ENCODE measurements around the gene LDLRAD2. TPM values are rescaled to one million over a fixed set of nuclear protein-coding genes. Genes with fewer than 3 reads are reported as not detected.
A peak's percentile ranks its signal among the peaks of the same experiment; 100 is the strongest.

The LDLRAD2 gene
- total and polyA plus RNA-seq, 10 of the 15 experiments (the other 5 are each of a cell fraction or from before 2014, with no cell fraction given), result 0.04 to 0.23 (median 0.11) TPM; not detected in 7

DNA sequence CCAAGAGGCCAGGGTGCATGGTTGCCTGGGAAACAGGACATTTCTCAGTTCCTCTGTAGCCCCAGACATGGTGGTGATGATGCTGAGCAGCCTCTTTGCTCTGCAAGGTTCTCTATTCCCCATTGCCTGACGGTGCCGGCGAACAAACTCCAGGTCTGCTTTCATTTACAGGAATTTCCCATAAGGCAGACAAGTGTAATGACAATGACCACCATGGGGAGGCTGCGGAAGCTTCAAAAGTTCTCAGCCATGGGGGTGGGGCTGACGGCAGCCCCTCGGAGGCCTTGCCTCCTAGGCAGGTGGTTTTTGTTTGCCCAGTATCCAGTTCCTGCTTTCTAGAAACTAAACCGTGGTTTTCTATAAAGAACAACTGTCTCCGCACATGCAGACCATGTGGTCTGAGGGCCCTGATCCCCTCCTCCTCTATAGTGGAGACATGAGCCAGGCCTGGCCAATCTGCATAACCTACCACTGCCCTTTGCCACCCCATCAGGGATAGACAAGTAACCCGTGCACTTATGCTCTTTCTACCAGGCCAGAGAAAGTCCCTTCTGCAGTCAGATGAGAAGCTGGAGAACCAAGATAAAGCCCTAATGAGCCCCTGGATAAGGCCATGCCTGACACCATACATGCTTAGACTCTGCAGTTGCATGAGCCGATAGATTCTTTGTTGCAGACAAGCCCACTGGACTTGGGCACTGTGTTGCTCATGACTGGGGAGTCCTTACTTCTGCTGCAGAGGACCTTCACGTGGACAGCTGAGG, 54.1 kb downstream of the LDLRAD2 start (continued):
- TF ChIP-seq EGR1 (IDR thresholded peaks at IDR 0.05; ENCODE audit: borderline replicate concordance in 1 of 2, low read depth in 2 of 2, low read length in 2 of 2), result no peak
- no peak for TF ChIP-seq GABPA (IDR thresholded peaks at IDR 0.05; ENCODE audit: low read depth)
- no peak for TF ChIP-seq ZZZ3 (IDR thresholded peaks at IDR 0.05; ENCODE audit: control insufficient read depth, insufficient read length, low read depth)
- no peak for TF ChIP-seq CBX3 (IDR thresholded peaks at IDR 0.05; ENCODE audit: borderline replicate concordance, low read depth)
- TF ChIP-seq WRNIP1 (IDR thresholded peaks at IDR 0.05; ENCODE audit: borderline replicate concordance, low read depth, low read length), result 0 out of 2 replicates have a peak, but pooled peaks have one; percentile 16
- TF ChIP-seq, protein P1, sequence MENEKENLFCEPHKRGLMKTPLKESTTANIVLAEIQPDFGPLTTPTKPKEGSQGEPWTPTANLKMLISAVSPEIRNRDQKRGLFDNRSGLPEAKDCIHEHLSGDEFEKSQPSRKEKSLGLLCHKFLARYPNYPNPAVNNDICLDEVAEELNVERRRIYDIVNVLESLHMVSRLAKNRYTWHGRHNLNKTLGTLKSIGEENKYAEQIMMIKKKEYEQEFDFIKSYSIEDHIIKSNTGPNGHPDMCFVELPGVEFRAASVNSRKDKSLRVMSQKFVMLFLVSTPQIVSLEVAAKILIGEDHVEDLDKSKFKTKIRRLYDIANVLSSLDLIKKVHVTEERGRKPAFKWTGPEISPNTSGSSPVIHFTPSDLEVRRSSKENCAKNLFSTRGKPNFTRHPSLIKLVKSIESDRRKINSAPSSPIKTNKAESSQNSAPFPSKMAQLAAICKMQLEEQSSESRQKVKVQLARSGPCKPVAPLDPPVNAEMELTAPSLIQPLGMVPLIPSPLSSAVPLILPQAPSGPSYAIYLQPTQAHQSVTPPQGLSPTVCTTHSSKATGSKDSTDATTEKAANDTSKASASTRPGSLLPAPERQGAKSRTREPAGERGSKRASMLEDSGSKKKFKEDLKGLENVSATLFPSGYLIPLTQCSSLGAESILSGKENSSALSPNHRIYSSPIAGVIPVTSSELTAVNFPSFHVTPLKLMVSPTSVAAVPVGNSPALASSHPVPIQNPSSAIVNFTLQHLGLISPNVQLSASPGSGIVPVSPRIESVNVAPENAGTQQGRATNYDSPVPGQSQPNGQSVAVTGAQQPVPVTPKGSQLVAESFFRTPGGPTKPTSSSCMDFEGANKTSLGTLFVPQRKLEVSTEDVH (IDR thresholded peaks at IDR 0.05; ENCODE audit: low read depth, partially characterized antibody), result no peak
- no peak; the same call in 1 of the 2 replicates for TF ChIP-seq GATAD2B (conservative IDR thresholded peaks at IDR 0.05; ENCODE audit: low read depth)
- TF ChIP-seq, protein P2, sequence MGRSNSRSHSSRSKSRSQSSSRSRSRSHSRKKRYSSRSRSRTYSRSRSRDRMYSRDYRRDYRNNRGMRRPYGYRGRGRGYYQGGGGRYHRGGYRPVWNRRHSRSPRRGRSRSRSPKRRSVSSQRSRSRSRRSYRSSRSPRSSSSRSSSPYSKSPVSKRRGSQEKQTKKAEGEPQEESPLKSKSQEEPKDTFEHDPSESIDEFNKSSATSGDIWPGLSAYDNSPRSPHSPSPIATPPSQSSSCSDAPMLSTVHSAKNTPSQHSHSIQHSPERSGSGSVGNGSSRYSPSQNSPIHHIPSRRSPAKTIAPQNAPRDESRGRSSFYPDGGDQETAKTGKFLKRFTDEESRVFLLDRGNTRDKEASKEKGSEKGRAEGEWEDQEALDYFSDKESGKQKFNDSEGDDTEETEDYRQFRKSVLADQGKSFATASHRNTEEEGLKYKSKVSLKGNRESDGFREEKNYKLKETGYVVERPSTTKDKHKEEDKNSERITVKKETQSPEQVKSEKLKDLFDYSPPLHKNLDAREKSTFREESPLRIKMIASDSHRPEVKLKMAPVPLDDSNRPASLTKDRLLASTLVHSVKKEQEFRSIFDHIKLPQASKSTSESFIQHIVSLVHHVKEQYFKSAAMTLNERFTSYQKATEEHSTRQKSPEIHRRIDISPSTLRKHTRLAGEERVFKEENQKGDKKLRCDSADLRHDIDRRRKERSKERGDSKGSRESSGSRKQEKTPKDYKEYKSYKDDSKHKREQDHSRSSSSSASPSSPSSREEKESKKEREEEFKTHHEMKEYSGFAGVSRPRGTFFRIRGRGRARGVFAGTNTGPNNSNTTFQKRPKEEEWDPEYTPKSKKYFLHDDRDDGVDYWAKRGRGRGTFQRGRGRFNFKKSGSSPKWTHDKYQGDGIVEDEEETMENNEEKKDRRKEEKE (IDR thresholded peaks at IDR 0.05), result no peak
- no peak for TF ChIP-seq POLR2AphosphoS2 (IDR thresholded peaks at IDR 0.05; ENCODE audit: low read depth, low read length)
- peak; percentile 58; the same call in 1 of the 2 replicates for TF ChIP-seq CHD2 (IDR thresholded peaks at IDR 0.05; ENCODE audit: borderline replicate concordance, low read depth, low read length)
- TF ChIP-seq SMARCA5 (IDR thresholded peaks at IDR 0.05), result no peak
- TF ChIP-seq JUNB (IDR thresholded peaks at IDR 0.05), result no peak
- TF ChIP-seq NR2C2 (IDR thresholded peaks at IDR 0.05; ENCODE audit: borderline replicate concordance, control insufficient read depth, insufficient read length, low read depth), result no peak
- no peak; the same call in 1 of the 2 replicates for TF ChIP-seq EED (IDR thresholded peaks at IDR 0.05; ENCODE audit: low read depth)
- TF ChIP-seq SUPT20H (IDR thresholded peaks at IDR 0.05; ENCODE audit: borderline replicate concordance, control insufficient read depth, low read depth, low read length), result no peak
- no peak for TF ChIP-seq SMAD1 (IDR thresholded peaks at IDR 0.05; ENCODE audit: low read depth, partially characterized antibody)
- TF ChIP-seq, protein P3, sequence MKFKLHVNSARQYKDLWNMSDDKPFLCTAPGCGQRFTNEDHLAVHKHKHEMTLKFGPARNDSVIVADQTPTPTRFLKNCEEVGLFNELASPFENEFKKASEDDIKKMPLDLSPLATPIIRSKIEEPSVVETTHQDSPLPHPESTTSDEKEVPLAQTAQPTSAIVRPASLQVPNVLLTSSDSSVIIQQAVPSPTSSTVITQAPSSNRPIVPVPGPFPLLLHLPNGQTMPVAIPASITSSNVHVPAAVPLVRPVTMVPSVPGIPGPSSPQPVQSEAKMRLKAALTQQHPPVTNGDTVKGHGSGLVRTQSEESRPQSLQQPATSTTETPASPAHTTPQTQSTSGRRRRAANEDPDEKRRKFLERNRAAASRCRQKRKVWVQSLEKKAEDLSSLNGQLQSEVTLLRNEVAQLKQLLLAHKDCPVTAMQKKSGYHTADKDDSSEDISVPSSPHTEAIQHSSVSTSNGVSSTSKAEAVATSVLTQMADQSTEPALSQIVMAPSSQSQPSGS (IDR thresholded peaks at IDR 0.05; ENCODE audit: low read length), result no peak
- no peak for TF ChIP-seq SIX5 (IDR thresholded peaks at IDR 0.05; ENCODE audit: low read depth, low read length, severe bottlenecking)
- TF ChIP-seq BMI1 (IDR thresholded peaks at IDR 0.05; ENCODE audit: borderline replicate concordance), result no peak
- TF ChIP-seq, protein P4, sequence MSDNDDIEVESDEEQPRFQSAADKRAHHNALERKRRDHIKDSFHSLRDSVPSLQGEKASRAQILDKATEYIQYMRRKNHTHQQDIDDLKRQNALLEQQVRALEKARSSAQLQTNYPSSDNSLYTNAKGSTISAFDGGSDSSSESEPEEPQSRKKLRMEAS (IDR thresholded peaks at IDR 0.05; ENCODE audit: low read depth, low read length), result peak; percentile 88
- no peak for TF ChIP-seq PML (IDR thresholded peaks at IDR 0.05; ENCODE audit: low read length)

Data from GM12878 (cell line).